ENCODE results near the gene GP1BB. TPM values are rescaled to one million over a fixed set of nuclear protein-coding genes. Genes with fewer than 3 reads are reported as not detected.

GP1BB gene
- total RNA-seq, 4 donors from 2014 or later: 0.76 to 7.4 (median 6.4) TPM; not detected in 1

DNA sequence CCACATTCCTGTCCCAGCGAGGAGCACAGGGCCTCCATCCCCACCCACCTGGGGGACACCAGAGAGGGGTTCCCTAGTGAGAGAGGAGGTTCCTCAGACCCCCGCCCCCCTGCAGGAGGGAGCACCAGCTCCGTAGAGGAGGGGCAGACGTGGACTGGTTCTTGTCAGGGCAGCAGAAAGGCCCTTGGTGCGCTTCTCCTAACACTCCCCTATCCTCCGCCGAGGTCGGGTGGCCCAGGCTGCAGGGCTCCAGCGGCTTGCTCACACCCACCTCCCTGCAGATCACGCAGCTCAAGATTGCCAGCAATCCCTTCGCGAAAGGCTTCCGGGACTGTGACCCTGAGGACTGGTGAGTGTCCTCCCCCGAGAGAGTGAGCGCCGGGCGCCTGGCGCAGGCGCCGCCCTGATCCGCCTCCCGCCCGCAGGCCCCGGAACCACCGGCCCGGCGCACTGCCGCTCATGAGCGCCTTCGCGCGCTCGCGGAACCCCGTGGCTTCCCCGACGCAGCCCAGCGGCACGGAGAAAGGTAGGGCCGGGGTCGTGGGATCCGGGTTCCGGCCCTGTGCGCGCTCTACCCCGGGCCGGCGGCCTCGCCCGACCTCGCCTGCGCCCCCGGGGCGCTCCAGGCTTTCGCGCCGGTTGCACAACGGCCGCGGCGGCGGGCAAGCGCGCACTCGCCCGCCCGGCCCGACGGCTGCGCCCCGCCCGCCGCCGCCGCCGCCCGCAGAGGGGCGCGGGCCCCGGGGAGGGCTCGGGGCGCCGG is 42.3 kb downstream of the GP1BB start:
- no peak overlapping the region for H3K4me3 ChIP-seq
- no peak overlapping the region for H3K27ac ChIP-seq
- DNase-seq: no peak
- peaks cover 7 to 51% of the 10 kb centered on the region in 2 donors for H3K27me3 ChIP-seq
- H3K36me3 ChIP-seq: no peaks in the 10 kb centered on the region
- intact Hi-C loops (cut with DNase I; ENCODE audit: low total_unique reads): no loop called here
- H3K9me3 ChIP-seq: no peaks in the 10 kb centered on the region
- TF ChIP-seq POLR2A (IDR thresholded peaks at IDR 0.05): no peak
- TF ChIP-seq, protein P1, sequence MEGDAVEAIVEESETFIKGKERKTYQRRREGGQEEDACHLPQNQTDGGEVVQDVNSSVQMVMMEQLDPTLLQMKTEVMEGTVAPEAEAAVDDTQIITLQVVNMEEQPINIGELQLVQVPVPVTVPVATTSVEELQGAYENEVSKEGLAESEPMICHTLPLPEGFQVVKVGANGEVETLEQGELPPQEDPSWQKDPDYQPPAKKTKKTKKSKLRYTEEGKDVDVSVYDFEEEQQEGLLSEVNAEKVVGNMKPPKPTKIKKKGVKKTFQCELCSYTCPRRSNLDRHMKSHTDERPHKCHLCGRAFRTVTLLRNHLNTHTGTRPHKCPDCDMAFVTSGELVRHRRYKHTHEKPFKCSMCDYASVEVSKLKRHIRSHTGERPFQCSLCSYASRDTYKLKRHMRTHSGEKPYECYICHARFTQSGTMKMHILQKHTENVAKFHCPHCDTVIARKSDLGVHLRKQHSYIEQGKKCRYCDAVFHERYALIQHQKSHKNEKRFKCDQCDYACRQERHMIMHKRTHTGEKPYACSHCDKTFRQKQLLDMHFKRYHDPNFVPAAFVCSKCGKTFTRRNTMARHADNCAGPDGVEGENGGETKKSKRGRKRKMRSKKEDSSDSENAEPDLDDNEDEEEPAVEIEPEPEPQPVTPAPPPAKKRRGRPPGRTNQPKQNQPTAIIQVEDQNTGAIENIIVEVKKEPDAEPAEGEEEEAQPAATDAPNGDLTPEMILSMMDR (IDR thresholded peaks at IDR 0.05): no peak
- peaks cover 0 to 4% of the 10 kb centered on the region in 2 donors for H3K4me1 ChIP-seq

DNA sequence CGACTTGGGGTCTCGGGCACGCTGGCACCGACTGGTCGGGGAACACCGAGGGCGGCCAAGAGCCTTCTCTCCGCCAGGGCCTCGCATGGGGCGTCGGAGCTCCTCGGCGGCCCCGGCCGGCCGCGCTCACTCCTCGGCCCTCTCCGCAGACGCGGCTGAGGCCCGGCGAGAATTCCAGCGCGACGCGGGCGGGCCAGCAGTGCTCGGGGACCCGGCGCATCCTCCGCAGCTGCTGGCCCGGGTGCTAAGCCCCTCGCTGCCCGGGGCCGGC is 42.8 kb downstream of the GP1BB start:
- no peak for DNase-seq
- no peaks in the 10 kb centered on the region for H3K36me3 ChIP-seq
- H3K9me3 ChIP-seq: no peaks in the 10 kb centered on the region
- TF ChIP-seq POLR2A (IDR thresholded peaks at IDR 0.05): no peak
- TF ChIP-seq, protein P1 (IDR thresholded peaks at IDR 0.05): no peak
- peaks cover 0 to 2% of the 10 kb centered on the region in 2 donors for H3K4me1 ChIP-seq
- no peak overlapping the region for H3K4me3 ChIP-seq
- H3K27ac ChIP-seq: no peak overlapping the region
- intact Hi-C loops (cut with DNase I; ENCODE audit: low total_unique reads): no loop called here
- peaks cover 7 to 51% of the 10 kb centered on the region in 2 donors for H3K27me3 ChIP-seq

DNA sequence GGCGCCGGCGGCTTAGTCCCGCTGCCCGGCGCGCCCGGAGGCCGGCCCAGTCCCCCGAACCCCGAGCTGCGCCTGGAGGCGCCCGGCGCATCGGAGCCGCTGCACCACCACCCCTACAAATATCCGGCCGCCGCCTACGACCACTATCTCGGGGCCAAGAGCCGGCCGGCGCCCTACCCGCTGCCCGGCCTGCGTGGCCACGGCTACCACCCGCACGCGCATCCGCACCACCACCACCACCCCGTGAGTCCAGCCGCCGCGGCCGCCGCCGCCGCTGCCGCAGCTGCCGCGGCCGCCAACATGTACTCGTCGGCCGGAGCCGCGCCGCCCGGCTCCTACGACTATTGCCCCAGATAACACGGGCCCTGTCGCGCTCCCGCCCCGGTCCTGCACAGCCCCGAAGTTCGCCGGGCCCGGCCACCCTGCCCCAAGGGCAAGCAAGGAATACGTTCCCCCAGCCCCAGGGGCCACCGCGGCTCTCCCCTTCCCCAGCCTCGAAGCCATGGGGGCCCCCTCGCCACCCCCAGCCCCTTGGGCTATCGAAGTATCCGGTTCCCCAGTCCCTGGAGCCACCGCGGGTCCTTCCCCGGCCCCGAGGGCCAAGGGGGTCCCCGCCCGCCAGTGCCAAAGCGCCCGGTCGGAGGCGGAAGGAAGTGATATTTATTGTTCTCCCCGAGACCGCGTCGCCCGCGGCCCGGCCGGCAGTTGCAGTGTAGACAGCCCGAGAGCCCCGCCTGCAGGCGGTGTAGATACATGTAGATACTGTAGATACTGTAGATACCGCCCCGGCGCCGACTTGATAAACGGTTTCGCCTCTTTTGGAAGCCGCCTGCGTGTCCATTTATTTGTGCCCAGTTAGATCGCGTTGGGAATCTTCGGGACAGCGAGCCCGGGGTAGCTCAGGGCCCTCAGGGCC is 43.4 kb downstream of the GP1BB start:
- intact Hi-C loops (cut with DNase I; ENCODE audit: low total_unique reads): no loop called here
- H3K4me3 ChIP-seq: no peak overlapping the region
- no peak for DNase-seq
- H3K27me3 ChIP-seq: peaks cover 7 to 48% of the 10 kb centered on the region in 2 donors
- no peaks in the 10 kb centered on the region for H3K36me3 ChIP-seq
- no peak overlapping the region for H3K27ac ChIP-seq
- H3K4me1 ChIP-seq: no peaks in the 10 kb centered on the region
- no peaks in the 10 kb centered on the region for H3K9me3 ChIP-seq
- TF ChIP-seq, protein P1 (IDR thresholded peaks at IDR 0.05): no peak
- no peak for TF ChIP-seq POLR2A (IDR thresholded peaks at IDR 0.05)

DNA sequence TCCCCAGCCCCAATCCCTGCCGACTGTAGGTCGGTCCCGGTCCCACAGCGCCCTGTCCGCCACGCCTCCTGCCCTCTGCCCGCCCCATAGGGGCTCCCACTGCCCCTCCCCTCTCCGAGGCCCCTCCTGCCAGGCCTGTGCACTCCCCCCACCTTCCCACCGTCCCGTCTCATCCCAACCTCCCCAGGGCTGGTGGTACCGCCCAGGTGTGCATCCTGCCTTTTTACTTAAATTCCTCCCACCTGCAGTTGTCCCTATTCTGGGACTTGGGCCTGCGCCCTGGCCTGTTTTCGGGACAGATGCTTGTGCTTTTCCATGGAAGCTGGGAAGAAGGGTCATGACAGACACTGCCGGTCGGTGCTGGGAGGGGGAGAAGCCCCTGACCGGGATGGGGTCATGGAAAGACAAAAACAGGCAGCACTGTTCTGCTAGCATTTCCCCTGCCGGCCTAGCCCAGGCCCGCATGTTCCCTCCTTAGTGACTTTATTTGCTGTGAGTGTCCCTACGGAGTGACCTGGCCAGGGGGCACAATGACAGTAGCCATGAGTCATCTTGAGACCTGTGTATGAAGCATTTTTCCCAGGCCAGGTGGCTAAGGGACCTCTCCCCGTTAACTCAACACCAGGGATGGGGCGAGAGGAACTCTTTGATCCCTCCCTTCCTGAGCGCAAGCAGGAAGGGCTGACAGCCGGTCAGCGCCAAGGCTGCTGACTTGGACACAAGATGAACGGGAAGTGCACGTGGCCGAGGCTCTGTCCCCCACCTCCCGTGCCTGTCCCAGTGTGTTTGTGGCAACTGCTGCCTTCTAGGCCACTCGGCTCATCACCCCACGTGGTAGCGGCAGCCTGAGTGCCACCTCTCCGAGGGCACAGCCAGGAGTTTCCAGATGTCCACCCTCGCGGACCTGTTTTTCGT is 44.3 kb downstream of the GP1BB start:
- TF ChIP-seq, protein P1 (IDR thresholded peaks at IDR 0.05): no peak
- no peak for TF ChIP-seq POLR2A (IDR thresholded peaks at IDR 0.05)
- intact Hi-C loops (cut with DNase I; ENCODE audit: low total_unique reads): no loop called here
- DNase-seq: peak in 1 of 2 donors; percentile 39
- Histone ChIP-seq H3K27me3 (peaks cover 7 to 41% of the 10 kb centered on the region in 2 donors), H3K9me3 (no peaks in the 10 kb centered on the region), H3K4me3 (no peak overlapping the region), H3K4me1 (no peaks in the 10 kb centered on the region), H3K27ac (no peak overlapping the region), H3K36me3 (no peaks in the 10 kb centered on the region)
